ENCODE measurements around the gene NRXN3. TPM values are rescaled to one million over a fixed set of nuclear protein-coding genes. Genes with fewer than 3 reads are reported as not detected.

Gene NRXN3
- total and polyA plus RNA-seq, 2 experiments from 2014 or later = 1.0 to 1.8 TPM

- TF ChIP-seq ZNF462 (CRISPR knock-in tag; IDR thresholded peaks at IDR 0.05) (no peak), EZH2phosphoT487 (IDR thresholded peaks at IDR 0.05; ENCODE audit: unreplicated experiment) (no peak), ZNF114 (CRISPR knock-in tag; IDR thresholded peaks at IDR 0.05) (no peak), EZH2 (IDR thresholded peaks at IDR 0.05; ENCODE audit: low read depth, unreplicated experiment) (no peak), POLR2AphosphoS5 (IDR thresholded peaks at IDR 0.05; ENCODE audit: low read depth) (no peak), REST (IDR thresholded peaks at IDR 0.05; ENCODE audit: unreplicated experiment) (no peak), ETS1 (IDR thresholded peaks at IDR 0.05) (no peak)
Measured at GRCh38 chr14:79686196-79686595, 1516.0 kb downstream of the NRXN3 start (continued).

Measured in GM23338 (cell line).